Peyer's patch (tissue), 4 donors: Measurements from ENCODE around the gene GET3. TPM values are rescaled to one million over a fixed set of nuclear protein-coding genes. Genes with fewer than 3 reads are reported as not detected.

Experiments used
- DNase-seq, 3 donors: peaks; one replicate each; pipeline ENCODE4 v3.0.0-alpha.2; 2017 to 2019
- H3K27ac ChIP-seq, 4 donors: fragments of 200-600 bp; sonication (generic); one replicate each; pipeline ENCODE4 v1.5.1; 2016 to 2019
- H3K27me3 ChIP-seq, 2 donors: fragments of 200-600 bp; sonication (generic); one replicate each; pipeline ENCODE4 v1.5.1; 2019
- H3K36me3 ChIP-seq, 3 donors: fragments of 200-600 bp; sonication (generic); one replicate each; pipeline ENCODE4 v1.5.1; 2016 to 2019
- H3K4me1 ChIP-seq, 4 donors: fragments of 200-600 bp; sonication (generic); one replicate each; pipeline ENCODE4 v1.5.1; 2016 to 2019
- H3K4me3 ChIP-seq, 4 donors: fragments of 200-600 bp; sonication (generic); 1 replicate in 3 of 4; 2 replicates in 1 of 4; pipeline ENCODE4 v1.5.1; 2016 to 2019; ENCODE audit warnings: mild to moderate bottlenecking in 1 of 4
- H3K9me3 ChIP-seq, 4 donors: fragments of 200-600 bp; sonication (generic); one replicate each; pipeline ENCODE4 v1.5.1; 2016 to 2019; ENCODE audit warnings: mild to moderate bottlenecking in 1 of 4
- CTCF ChIP-seq, 6 experiments: fragments of 450-650 bp in 4 of 6; fragments of 200-600 bp in 2 of 6; sonication (generic) in 1 of 6; IDR thresholded peaks; one replicate each; pipeline ENCODE4 v1.5.1; 2017 to 2019; ENCODE audit warnings: antibody characterized with exemption in 6 of 6, mild to moderate bottlenecking in 3 of 6, moderate library complexity in 1 of 6
- POLR2A ChIP-seq, 2 donors: fragments of 450-650 bp; IDR thresholded peaks; one replicate each; pipeline ENCODE4 v1.5.1; 2017; ENCODE audit warnings: antibody characterized with exemption in 2 of 2, mild to moderate bottlenecking in 2 of 2, moderate library complexity in 2 of 2
- total RNA-seq, 4 donors: library from RNA; depleted of rRNA; stranded (reverse); fragments of >200 nt; gene quantifications; one replicate each; pipeline ENCODE4 v1.1.0, GENCODE V29; 2016

GET3 gene
- total RNA-seq, 4 donors from 2014 or later = 23.1 to 31.9 (median 30.5) TPM

GRCh38 chr19:12779162-12779993 is 42.1 kb downstream of the GET3 start:
- no peaks in the 10 kb centered on the region for H3K9me3 ChIP-seq
- DNase-seq = peak in 1 of 3 donors; percentile 64
- peak overlapping the region; percentile 94 to 97 (median 96) for H3K27ac ChIP-seq
- H3K36me3 ChIP-seq = no peaks in the 10 kb centered on the region
- peak overlapping the region in 1 of 4 donors; percentile 82 for H3K4me3 ChIP-seq
- no peaks in the 10 kb centered on the region for H3K27me3 ChIP-seq
- TF ChIP-seq POLR2A (IDR thresholded peaks at IDR 0.05) = no peak
- TF ChIP-seq CTCF (IDR thresholded peaks at IDR 0.05) = no peak
- peaks cover 12 to 60% (median 25%) of the 10 kb centered on the region in 4 donors for H3K4me1 ChIP-seq

DNA sequence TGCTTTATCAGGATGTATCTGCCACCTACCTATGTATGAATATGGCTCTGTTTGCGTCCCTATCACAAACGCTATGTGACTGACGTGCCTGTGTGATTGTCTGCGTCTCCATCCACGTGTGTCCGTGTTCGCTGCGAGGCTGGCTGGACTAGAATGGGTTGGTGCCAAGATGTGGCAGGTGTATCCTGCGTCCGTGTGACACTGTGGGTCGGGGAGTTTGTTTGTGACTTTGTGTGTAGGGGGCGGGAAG is 44.8 kb downstream of the GET3 start:
- no peak for TF ChIP-seq POLR2A (IDR thresholded peaks at IDR 0.05)
- no peak for TF ChIP-seq CTCF (IDR thresholded peaks at IDR 0.05)
- no peaks in the 10 kb centered on the region for H3K27me3 ChIP-seq
- peak overlapping the region; percentile 39 to 62 (median 50) for H3K4me3 ChIP-seq
- no peaks in the 10 kb centered on the region for H3K9me3 ChIP-seq
- peak overlapping the region; percentile 97 to 100 (median 100) for H3K27ac ChIP-seq
- H3K36me3 ChIP-seq = no peaks in the 10 kb centered on the region
- DNase-seq = peak in 1 of 3 donors; percentile 94
- H3K4me1 ChIP-seq = peaks cover 23 to 70% (median 43%) of the 10 kb centered on the region in 4 donors

GRCh38 chr19:12782424-12783290 is 45.4 kb downstream of the GET3 start:
- Histone ChIP-seq H3K4me3 (peak overlapping the region; percentile 39 to 62 (median 50)), H3K9me3 (no peaks in the 10 kb centered on the region), H3K27ac (peak overlapping the region; percentile 97 to 100 (median 100)), H3K36me3 (no peaks in the 10 kb centered on the region), H3K4me1 (peaks cover 24 to 72% (median 43%) of the 10 kb centered on the region in 4 donors), H3K27me3 (no peaks in the 10 kb centered on the region)
- DNase-seq = peak; percentile 88 to 94 (median 91)
- peak in 2 of 6 experiments; percentile 4 to 21 for TF ChIP-seq CTCF (IDR thresholded peaks at IDR 0.05)
- peak; percentile 47 to 79 for TF ChIP-seq POLR2A (IDR thresholded peaks at IDR 0.05)

DNA sequence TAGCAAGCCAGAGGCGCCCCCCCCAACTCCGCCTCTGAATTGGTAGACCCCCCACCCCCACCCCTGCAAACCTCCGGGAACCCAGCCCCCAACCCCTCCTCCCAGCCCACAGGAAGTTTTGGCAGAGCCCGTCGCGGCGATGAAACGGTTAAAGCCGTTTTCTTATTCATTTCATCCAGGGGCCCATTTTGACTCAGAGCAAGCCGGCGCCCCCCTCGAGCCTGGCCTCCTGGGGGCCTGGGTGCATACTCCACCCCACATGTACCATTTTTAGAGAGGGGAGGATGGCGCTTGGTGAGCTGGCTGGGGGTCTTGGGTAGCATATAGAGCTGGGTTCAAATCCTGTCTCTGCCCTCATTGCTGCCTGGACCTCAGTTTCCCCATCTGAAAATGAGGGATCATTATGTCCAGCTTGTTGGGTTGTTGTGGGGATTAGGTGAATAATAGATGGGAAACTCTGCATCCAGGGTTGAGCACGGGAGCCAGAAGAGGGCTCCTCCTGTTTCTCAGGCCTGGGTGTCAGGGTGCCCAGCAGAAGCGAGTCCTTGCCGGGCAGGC is 46.1 kb downstream of the GET3 start:
- Histone ChIP-seq H3K4me3 (peak overlapping the region; percentile 39 to 62 (median 50)), H3K9me3 (no peaks in the 10 kb centered on the region), H3K27ac (peak overlapping the region; percentile 97 to 100 (median 100)), H3K36me3 (no peaks in the 10 kb centered on the region), H3K27me3 (no peaks in the 10 kb centered on the region), H3K4me1 (peaks cover 24 to 76% (median 46%) of the 10 kb centered on the region in 4 donors)
- DNase-seq = no peak
- TF ChIP-seq POLR2A (IDR thresholded peaks at IDR 0.05) (no peak), CTCF (IDR thresholded peaks at IDR 0.05) (no peak)

- DNase-seq = peak in 2 of 3 donors; percentile 72 to 75
- Histone ChIP-seq H3K4me1 (peaks cover 24 to 74% (median 47%) of the 10 kb centered on the region in 4 donors), H3K4me3 (peak overlapping the region in 1 of 4 donors; percentile 4)
Observed at GRCh38 chr19:12783849-12784393, 46.6 kb downstream of the GET3 start.

More at GRCh38 chr19:12783849-12784393, 46.6 kb downstream of the GET3 start:
- H3K27me3 ChIP-seq = no peaks in the 10 kb centered on the region
- TF ChIP-seq POLR2A (IDR thresholded peaks at IDR 0.05) (no peak), CTCF (IDR thresholded peaks at IDR 0.05) (no peak)
- peak overlapping the region; percentile 97 to 100 (median 100) for H3K27ac ChIP-seq
- no peaks in the 10 kb centered on the region for H3K36me3 ChIP-seq
- no peaks in the 10 kb centered on the region for H3K9me3 ChIP-seq
